HCT116 (cell line): ENCODE results near the gene GARIN5B. TPM values are rescaled to one million over a fixed set of nuclear protein-coding genes. Genes with fewer than 3 reads are reported as not detected.

Experiments
- ATAC-seq: fragments of 200-7000 bp; cut with Tn5 transposase; 2 replicates; pipeline ENCODE4 v1.9.1; 2020; ENCODE audit warnings: mild to moderate bottlenecking, moderate library complexity
- BruUV-seq: library from RNA; stranded (reverse); fragments of 400-500 nt; replicated peaks from 2 replicates; lab custom pipeline; 2021; lab: Mats Ljungman, UMichigan
- CTCF ChIA-PET: fragments of 300-600 bp; sonication (Branson Sonifier 250); formaldehyde crosslinking; loops from one replicate; lab custom pipeline; 2021; ENCODE audit warnings: antibody characterized with exemption; lab: Charles Lee
- POLR2A ChIA-PET: fragments of 300-600, 350-600 bp; sonication (Branson Sonifier 250); formaldehyde crosslinking; loops from one replicate; lab custom pipeline; 2021; ENCODE audit warnings: antibody characterized with exemption; lab: Charles Lee
- RAD21 ChIA-PET, 2 experiments: fragments of 300-600 bp; sonication (Branson Sonifier 250); formaldehyde crosslinking; loops; one replicate each; lab custom pipeline; 2023; ENCODE audit warnings: low total read pairs in 2 of 2; ENCODE audit not compliant: uncharacterized antibody in 2 of 2, unreplicated experiment in 2 of 2, low non-redundant PET in 1 of 2; lab: Charles Lee
- DNase-seq: peaks from one replicate; pipeline ENCODE4 v3.0.0-alpha.2; 2010; ENCODE audit warnings: low read depth, low spot score
- H2AFZ ChIP-seq: fragments of 200-600 bp; shearing (Covaris generic), sonication (generic); 2 replicates; pipeline ENCODE4 v1.6.1; 2017; ENCODE audit warnings: low read depth, mixed run types, mixed read lengths, antibody characterized with exemption, low read length; ENCODE audit not compliant: poor library complexity, severe bottlenecking
- H3K27ac ChIP-seq: 2 replicates; pipeline ENCODE4 v1.5.1; 2012; ENCODE audit warnings: low read depth, low read length
- H3K27me3 ChIP-seq: fragments of 200-600 bp; sonication (generic); 2 replicates; pipeline ENCODE4 v1.6.1; 2016; ENCODE audit warnings: mixed run types, low read length, mixed read lengths; ENCODE audit not compliant: insufficient read depth
- H3K36me3 ChIP-seq, 2 experiments: fragments of 200-500 bp in 1 of 2; fragments of 200-600 bp in 1 of 2; sonication (Bioruptor generic) in 1 of 2; sonication (generic) in 1 of 2; 2 replicates each; pipeline versions ENCODE4 v1.5.1 to v1.6.1; 2014 to 2016; ENCODE audit warnings: low read length in 2 of 2, inconsistent platforms in 1 of 2, mixed read lengths in 1 of 2, mixed run types in 1 of 2; ENCODE audit not compliant: insufficient read depth in 2 of 2, control insufficient read depth in 1 of 2
- H3K4me1 ChIP-seq, 2 experiments: fragments of 200-600 bp in 1 of 2; sonication (generic) in 1 of 2; 2 replicates each; pipeline versions ENCODE4 v1.5.1 to v1.6.1; 2012 to 2017; ENCODE audit warnings: low read length in 2 of 2, inconsistent platforms in 1 of 2, mild to moderate bottlenecking in 1 of 2, mixed read lengths in 1 of 2, mixed run types in 1 of 2, moderate library complexity in 1 of 2; ENCODE audit not compliant: insufficient read depth in 2 of 2, control insufficient read depth in 1 of 2
- H3K4me2 ChIP-seq: fragments of 200-600 bp; sonication (generic); 2 replicates; pipeline ENCODE4 v1.6.1; 2017; ENCODE audit warnings: mixed run types, low read length, mixed read lengths
- H3K4me3 ChIP-seq, 2 experiments: fragments of 200-600 bp in 1 of 2; sonication (generic) in 1 of 2; replicated peaks in 1 of 2; 2 replicates each; pipeline ENCODE4 v1.5.1; 2011 to 2016; ENCODE audit warnings: low read length in 2 of 2, control low read depth in 1 of 2, low read depth in 1 of 2, mild to moderate bottlenecking in 1 of 2, mixed read lengths in 1 of 2, mixed run types in 1 of 2
- H3K79me2 ChIP-seq: fragments of 200-600 bp; sonication (generic); 2 replicates; pipeline ENCODE4 v1.6.1; 2017; ENCODE audit warnings: mild to moderate bottlenecking, mixed run types, low read length, moderate library complexity, mixed read lengths; ENCODE audit not compliant: insufficient read depth
- H3K9ac ChIP-seq: fragments of 200-600 bp; sonication (generic); 2 replicates; pipeline ENCODE4 v1.6.1; 2016; ENCODE audit warnings: low read length, mixed read lengths
- H3K9me2 ChIP-seq: fragments of 200-600 bp; sonication (generic), shearing (Covaris generic); 2 replicates; pipeline ENCODE4 v1.6.1; 2017; ENCODE audit warnings: mixed run types, mild to moderate bottlenecking, moderate library complexity; ENCODE audit not compliant: insufficient read depth
- H3K9me3 ChIP-seq, 2 experiments: fragments of 200-500 bp in 1 of 2; fragments of 200-600 bp in 1 of 2; sonication (Bioruptor generic) in 1 of 2; sonication (generic) in 1 of 2; 2 replicates each; pipeline ENCODE4 v1.6.1; 2014 to 2017; ENCODE audit warnings: low read length in 2 of 2, mixed read lengths in 2 of 2, inconsistent platforms in 1 of 2, low read depth in 1 of 2, mild to moderate bottlenecking in 1 of 2, mixed run types in 1 of 2, moderate library complexity in 1 of 2; ENCODE audit not compliant: control insufficient read depth in 1 of 2, insufficient read depth in 1 of 2
- H4K20me1 ChIP-seq: fragments of 200-600 bp; sonication (generic), shearing (Covaris generic); 2 replicates; pipeline ENCODE4 v1.6.1; 2017; ENCODE audit warnings: mixed run types, mild to moderate bottlenecking, moderate library complexity; ENCODE audit not compliant: insufficient read depth
- EGR1 ChIP-seq: IDR thresholded peaks from 2 replicates; pipeline ENCODE4 v1.6.1; 2012; ENCODE audit warnings: low read depth
- ELF1 ChIP-seq: IDR thresholded peaks from 2 replicates; pipeline ENCODE4 v1.6.1; 2012; ENCODE audit warnings: low read depth, borderline replicate concordance
- EZH2phosphoT487 ChIP-seq: fragments of 200-600 bp; IDR thresholded peaks from 2 replicates; pipeline ENCODE4 v1.6.1; 2018; ENCODE audit warnings: antibody characterized with exemption, borderline replicate concordance
- POLR2A ChIP-seq: IDR thresholded peaks from 2 replicates; pipeline ENCODE4 v1.7.0; 2011; ENCODE audit warnings: borderline replicate concordance; ENCODE audit not compliant: insufficient read depth, insufficient read length; ENCODE audit errors: extremely low read depth
- POLR2AphosphoS5 ChIP-seq: IDR thresholded peaks from 2 replicates; pipeline ENCODE4 v1.6.1; 2011; ENCODE audit warnings: mild to moderate bottlenecking, low read depth, low read length, moderate library complexity
- SRF ChIP-seq: IDR thresholded peaks from 2 replicates; pipeline ENCODE4 v1.6.1; 2012; ENCODE audit warnings: low read depth
- ZNF274 ChIP-seq: fragments of 200-500 bp; sonication (Bioruptor generic); IDR thresholded peaks from 2 replicates; pipeline ENCODE4 v1.6.1; 2014; ENCODE audit warnings: mild to moderate bottlenecking, low read depth, low read length, inconsistent platforms
- intact Hi-C: fragments of 100-400 bp; cut with micrococcal nuclease; formaldehyde crosslinking; loops from 2 replicates; pipeline ENCODE4 v1.10.0; 2022
- total RNA-seq: library from RNA; stranded (reverse); gene quantifications from one replicate; pipeline ENCODE4 v1.2.1, GENCODE V29; 2021; ENCODE audit not compliant: unreplicated experiment
- TF ChIP-seq, protein P1 (sequence below): IDR thresholded peaks from 2 replicates; pipeline ENCODE4 v1.6.1; 2012
- TF ChIP-seq, protein P2 (sequence below), 3 experiments: fragments of 200-600 bp in 1 of 3; sonication (generic) in 1 of 3; IDR thresholded peaks in 2 of 3; conservative IDR thresholded peaks in 1 of 3; 2 replicates each; pipeline ENCODE4 v1.5.1; 2012 to 2017; ENCODE audit warnings: low read depth in 2 of 3, low read length in 2 of 3, antibody characterized with exemption in 1 of 3, borderline replicate concordance in 1 of 3, control low read depth in 1 of 3, mild to moderate bottlenecking in 1 of 3, mixed read lengths in 1 of 3, mixed run types in 1 of 3, moderate library complexity in 1 of 3; ENCODE audit not compliant: insufficient read depth in 1 of 3
- TF ChIP-seq, protein P3 (sequence below): IDR thresholded peaks from 2 replicates; pipeline ENCODE4 v1.6.1; 2012
- TF ChIP-seq, protein P4 (sequence below): IDR thresholded peaks from 2 replicates; pipeline ENCODE4 v1.6.1; 2012; ENCODE audit warnings: low read depth

The GARIN5B gene
- total RNA-seq, 1 experiment from 2014 or later: not detected

DNA sequence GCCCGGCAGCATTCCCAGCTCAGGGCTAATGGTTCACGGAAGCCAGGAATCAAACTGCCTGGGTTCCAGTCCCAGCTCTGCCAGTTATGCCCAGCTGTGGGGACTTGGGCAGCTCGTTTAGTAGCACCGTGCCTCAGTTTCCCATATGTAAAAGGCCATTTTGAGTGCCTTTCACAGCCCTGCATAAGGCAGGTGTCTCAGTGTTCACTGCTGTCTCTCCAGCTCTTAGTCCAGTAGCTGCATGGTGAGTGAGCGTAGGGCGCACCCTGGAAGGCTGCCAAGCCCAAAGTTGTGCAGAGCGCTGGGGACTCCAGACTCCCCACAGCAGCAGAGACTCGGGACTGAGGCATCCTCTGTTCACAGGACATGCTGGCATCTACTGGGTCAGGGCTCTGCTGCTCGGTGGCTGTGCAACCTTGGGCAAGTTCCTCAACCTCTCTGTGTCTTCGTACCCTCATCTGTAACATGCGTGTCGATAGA lies 28.2 kb upstream of the GARIN5B start:
- ATAC-seq (peak; percentile 11; the same call in 1 of the 2 replicates), DNase-seq (no peak)
- Histone ChIP-seq H3K36me3 (peaks cover 18 to 40% of the 10 kb centered on the region in 2 experiments), H3K9me2 (no peaks in the 10 kb centered on the region), H3K27me3 (no peaks in the 10 kb centered on the region), H4K20me1 (peaks cover 48% of the 10 kb centered on the region; the same call in 1 of the 2 replicates), H2AFZ (no peak overlapping the region), H3K9me3 (no peaks in the 10 kb centered on the region), H3K4me1 (peaks cover 12 to 52% of the 10 kb centered on the region in 2 experiments)
- ChIA-PET POLR2A (interaction anchor here (1.0 to 2.5 kb wide), 5 partner anchors 8 to 244 kb away, joined by 3 to 15 read pairs (median 4); no protein-coding TSS in a partner anchor), RAD21 (no interaction called here), CTCF (interaction anchor here (1.6 kb wide), 1 partner anchor 90 kb away, joined by 3 read pairs; no protein-coding TSS in a partner anchor)
- intact Hi-C loops: no loop called here
- TF ChIP-seq POLR2AphosphoS5 (peak; percentile 36), EZH2phosphoT487 (no peak), POLR2A (peak; percentile 23), ZNF274 (no peak), SRF (no peak), ELF1 (no peak), EGR1 (no peak)
- TF ChIP-seq, protein P1, sequence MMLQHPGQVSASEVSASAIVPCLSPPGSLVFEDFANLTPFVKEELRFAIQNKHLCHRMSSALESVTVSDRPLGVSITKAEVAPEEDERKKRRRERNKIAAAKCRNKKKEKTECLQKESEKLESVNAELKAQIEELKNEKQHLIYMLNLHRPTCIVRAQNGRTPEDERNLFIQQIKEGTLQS: no peak
- TF ChIP-seq, protein P2, sequence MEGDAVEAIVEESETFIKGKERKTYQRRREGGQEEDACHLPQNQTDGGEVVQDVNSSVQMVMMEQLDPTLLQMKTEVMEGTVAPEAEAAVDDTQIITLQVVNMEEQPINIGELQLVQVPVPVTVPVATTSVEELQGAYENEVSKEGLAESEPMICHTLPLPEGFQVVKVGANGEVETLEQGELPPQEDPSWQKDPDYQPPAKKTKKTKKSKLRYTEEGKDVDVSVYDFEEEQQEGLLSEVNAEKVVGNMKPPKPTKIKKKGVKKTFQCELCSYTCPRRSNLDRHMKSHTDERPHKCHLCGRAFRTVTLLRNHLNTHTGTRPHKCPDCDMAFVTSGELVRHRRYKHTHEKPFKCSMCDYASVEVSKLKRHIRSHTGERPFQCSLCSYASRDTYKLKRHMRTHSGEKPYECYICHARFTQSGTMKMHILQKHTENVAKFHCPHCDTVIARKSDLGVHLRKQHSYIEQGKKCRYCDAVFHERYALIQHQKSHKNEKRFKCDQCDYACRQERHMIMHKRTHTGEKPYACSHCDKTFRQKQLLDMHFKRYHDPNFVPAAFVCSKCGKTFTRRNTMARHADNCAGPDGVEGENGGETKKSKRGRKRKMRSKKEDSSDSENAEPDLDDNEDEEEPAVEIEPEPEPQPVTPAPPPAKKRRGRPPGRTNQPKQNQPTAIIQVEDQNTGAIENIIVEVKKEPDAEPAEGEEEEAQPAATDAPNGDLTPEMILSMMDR (IDR thresholded peaks at IDR 0.05 in 2 of 3, conservative IDR thresholded peaks at IDR 0.05 in 1 of 3; ENCODE audit: borderline replicate concordance in 1 of 3, insufficient read depth in 1 of 3, low read depth in 2 of 3, low read length in 2 of 3): no peak
- TF ChIP-seq, protein P3, sequence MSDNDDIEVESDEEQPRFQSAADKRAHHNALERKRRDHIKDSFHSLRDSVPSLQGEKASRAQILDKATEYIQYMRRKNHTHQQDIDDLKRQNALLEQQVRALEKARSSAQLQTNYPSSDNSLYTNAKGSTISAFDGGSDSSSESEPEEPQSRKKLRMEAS: no peak
- TF ChIP-seq, protein P4, sequence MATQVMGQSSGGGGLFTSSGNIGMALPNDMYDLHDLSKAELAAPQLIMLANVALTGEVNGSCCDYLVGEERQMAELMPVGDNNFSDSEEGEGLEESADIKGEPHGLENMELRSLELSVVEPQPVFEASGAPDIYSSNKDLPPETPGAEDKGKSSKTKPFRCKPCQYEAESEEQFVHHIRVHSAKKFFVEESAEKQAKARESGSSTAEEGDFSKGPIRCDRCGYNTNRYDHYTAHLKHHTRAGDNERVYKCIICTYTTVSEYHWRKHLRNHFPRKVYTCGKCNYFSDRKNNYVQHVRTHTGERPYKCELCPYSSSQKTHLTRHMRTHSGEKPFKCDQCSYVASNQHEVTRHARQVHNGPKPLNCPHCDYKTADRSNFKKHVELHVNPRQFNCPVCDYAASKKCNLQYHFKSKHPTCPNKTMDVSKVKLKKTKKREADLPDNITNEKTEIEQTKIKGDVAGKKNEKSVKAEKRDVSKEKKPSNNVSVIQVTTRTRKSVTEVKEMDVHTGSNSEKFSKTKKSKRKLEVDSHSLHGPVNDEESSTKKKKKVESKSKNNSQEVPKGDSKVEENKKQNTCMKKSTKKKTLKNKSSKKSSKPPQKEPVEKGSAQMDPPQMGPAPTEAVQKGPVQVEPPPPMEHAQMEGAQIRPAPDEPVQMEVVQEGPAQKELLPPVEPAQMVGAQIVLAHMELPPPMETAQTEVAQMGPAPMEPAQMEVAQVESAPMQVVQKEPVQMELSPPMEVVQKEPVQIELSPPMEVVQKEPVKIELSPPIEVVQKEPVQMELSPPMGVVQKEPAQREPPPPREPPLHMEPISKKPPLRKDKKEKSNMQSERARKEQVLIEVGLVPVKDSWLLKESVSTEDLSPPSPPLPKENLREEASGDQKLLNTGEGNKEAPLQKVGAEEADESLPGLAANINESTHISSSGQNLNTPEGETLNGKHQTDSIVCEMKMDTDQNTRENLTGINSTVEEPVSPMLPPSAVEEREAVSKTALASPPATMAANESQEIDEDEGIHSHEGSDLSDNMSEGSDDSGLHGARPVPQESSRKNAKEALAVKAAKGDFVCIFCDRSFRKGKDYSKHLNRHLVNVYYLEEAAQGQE: no peak
- TF ChIP-seq, all 23 proteins: peak for 2
- Histone ChIP-seq H3K27ac (no peak overlapping the region; the same call in 1 of the 2 replicates), H3K4me3 (no peak overlapping the region), H3K9ac (no peak overlapping the region), H3K4me2 (no peak overlapping the region), H3K79me2 (peaks cover 34% of the 10 kb centered on the region)
- BruUV-seq: no TSS peak
